HL-60 (cell line): ENCODE results near the gene MISP3.

ENCODE experiments used
- DNase-seq, 2 experiments: peaks; one replicate each; pipeline ENCODE4 v3.0.0-alpha.2; 2010 to 2020; ENCODE audit warnings: low read depth in 1 of 2, low spot score in 1 of 2
- H3K27ac ChIP-seq: fragments of 250-450 bp; sonication (Bioruptor Pico); replicated peaks from 2 replicates; pipeline ENCODE4 v1.5.1; 2020; ENCODE audit warnings: mild to moderate bottlenecking, moderate library complexity
- H3K27me3 ChIP-seq: fragments of 250-450 bp; sonication (Bioruptor Pico); 2 replicates; pipeline ENCODE4 v1.5.1; 2021; ENCODE audit warnings: mild to moderate bottlenecking, moderate library complexity; ENCODE audit not compliant: insufficient read depth, poor library complexity, severe bottlenecking
- H3K4me3 ChIP-seq: replicated peaks from 2 replicates; pipeline ENCODE4 v1.5.1; 2011; ENCODE audit warnings: mild to moderate bottlenecking, control low read depth, low read length; ENCODE audit not compliant: insufficient read depth
- GABPA ChIP-seq: IDR thresholded peaks from 2 replicates; pipeline ENCODE4 v1.6.1; 2012; ENCODE audit warnings: low read depth
- POLR2AphosphoS5 ChIP-seq: IDR thresholded peaks from 2 replicates; pipeline ENCODE4 v1.6.1; 2012; ENCODE audit warnings: low read depth
- SPI1 ChIP-seq: IDR thresholded peaks from 2 replicates; pipeline ENCODE4 v1.6.1; 2012; ENCODE audit warnings: low read depth, mild to moderate bottlenecking, borderline replicate concordance
- TF ChIP-seq, protein P1 (sequence below): IDR thresholded peaks from 2 replicates; pipeline ENCODE4 v1.6.1; 2012; ENCODE audit warnings: low read depth; ENCODE audit not compliant: insufficient replicate concordance
- TF ChIP-seq, protein P2 (sequence below): IDR thresholded peaks from one replicate; pipeline ENCODE4 v1.5.1; 2011; ENCODE audit warnings: low read length, control low read depth, inconsistent platforms; ENCODE audit not compliant: insufficient read depth

The MISP3 gene

DNA sequence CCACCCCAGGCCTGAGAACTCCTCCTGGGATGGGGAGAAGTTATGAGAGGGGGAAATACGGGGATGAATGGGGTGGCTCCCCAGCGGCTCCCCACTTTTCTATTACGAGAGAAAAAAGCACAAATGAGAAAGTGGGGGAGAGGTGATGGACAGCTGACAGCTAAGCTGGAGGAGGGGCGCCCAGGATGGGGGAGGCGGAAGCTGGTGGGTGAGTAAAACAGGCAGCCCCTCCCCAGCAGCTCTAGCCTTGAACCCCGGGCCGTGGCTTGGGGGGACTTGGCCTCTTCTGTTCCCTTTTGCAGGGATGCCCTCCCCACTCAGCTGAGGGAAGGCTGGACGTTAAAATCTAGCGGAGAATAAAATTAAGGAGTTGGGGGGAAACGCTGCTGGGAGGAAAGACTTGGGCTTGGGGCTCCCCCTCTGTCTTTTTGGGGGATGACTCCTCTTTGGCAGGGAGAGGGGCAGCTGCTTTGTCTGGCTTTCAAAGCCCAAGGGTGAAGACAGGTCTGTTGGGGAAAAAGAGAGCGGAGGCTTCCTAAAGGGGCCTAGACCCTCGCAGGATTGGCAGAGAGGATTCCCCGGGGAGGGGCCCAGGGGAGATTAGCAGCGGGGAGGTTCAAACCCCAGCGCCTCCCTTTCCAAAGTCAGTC is 19.4 kb downstream of the MISP3 start:
- no peak for DNase-seq
- Histone ChIP-seq H3K27ac (peak overlapping the region; percentile 84), H3K4me3 (peak overlapping the region; percentile 66), H3K27me3 (no peaks in the 10 kb centered on the region)
- TF ChIP-seq GABPA, result no peak
- no peak for TF ChIP-seq SPI1
- TF ChIP-seq POLR2AphosphoS5, result no peak
- TF ChIP-seq, protein P1, sequence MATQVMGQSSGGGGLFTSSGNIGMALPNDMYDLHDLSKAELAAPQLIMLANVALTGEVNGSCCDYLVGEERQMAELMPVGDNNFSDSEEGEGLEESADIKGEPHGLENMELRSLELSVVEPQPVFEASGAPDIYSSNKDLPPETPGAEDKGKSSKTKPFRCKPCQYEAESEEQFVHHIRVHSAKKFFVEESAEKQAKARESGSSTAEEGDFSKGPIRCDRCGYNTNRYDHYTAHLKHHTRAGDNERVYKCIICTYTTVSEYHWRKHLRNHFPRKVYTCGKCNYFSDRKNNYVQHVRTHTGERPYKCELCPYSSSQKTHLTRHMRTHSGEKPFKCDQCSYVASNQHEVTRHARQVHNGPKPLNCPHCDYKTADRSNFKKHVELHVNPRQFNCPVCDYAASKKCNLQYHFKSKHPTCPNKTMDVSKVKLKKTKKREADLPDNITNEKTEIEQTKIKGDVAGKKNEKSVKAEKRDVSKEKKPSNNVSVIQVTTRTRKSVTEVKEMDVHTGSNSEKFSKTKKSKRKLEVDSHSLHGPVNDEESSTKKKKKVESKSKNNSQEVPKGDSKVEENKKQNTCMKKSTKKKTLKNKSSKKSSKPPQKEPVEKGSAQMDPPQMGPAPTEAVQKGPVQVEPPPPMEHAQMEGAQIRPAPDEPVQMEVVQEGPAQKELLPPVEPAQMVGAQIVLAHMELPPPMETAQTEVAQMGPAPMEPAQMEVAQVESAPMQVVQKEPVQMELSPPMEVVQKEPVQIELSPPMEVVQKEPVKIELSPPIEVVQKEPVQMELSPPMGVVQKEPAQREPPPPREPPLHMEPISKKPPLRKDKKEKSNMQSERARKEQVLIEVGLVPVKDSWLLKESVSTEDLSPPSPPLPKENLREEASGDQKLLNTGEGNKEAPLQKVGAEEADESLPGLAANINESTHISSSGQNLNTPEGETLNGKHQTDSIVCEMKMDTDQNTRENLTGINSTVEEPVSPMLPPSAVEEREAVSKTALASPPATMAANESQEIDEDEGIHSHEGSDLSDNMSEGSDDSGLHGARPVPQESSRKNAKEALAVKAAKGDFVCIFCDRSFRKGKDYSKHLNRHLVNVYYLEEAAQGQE, result no peak
- TF ChIP-seq, protein P2, sequence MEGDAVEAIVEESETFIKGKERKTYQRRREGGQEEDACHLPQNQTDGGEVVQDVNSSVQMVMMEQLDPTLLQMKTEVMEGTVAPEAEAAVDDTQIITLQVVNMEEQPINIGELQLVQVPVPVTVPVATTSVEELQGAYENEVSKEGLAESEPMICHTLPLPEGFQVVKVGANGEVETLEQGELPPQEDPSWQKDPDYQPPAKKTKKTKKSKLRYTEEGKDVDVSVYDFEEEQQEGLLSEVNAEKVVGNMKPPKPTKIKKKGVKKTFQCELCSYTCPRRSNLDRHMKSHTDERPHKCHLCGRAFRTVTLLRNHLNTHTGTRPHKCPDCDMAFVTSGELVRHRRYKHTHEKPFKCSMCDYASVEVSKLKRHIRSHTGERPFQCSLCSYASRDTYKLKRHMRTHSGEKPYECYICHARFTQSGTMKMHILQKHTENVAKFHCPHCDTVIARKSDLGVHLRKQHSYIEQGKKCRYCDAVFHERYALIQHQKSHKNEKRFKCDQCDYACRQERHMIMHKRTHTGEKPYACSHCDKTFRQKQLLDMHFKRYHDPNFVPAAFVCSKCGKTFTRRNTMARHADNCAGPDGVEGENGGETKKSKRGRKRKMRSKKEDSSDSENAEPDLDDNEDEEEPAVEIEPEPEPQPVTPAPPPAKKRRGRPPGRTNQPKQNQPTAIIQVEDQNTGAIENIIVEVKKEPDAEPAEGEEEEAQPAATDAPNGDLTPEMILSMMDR, result no peak

DNA sequence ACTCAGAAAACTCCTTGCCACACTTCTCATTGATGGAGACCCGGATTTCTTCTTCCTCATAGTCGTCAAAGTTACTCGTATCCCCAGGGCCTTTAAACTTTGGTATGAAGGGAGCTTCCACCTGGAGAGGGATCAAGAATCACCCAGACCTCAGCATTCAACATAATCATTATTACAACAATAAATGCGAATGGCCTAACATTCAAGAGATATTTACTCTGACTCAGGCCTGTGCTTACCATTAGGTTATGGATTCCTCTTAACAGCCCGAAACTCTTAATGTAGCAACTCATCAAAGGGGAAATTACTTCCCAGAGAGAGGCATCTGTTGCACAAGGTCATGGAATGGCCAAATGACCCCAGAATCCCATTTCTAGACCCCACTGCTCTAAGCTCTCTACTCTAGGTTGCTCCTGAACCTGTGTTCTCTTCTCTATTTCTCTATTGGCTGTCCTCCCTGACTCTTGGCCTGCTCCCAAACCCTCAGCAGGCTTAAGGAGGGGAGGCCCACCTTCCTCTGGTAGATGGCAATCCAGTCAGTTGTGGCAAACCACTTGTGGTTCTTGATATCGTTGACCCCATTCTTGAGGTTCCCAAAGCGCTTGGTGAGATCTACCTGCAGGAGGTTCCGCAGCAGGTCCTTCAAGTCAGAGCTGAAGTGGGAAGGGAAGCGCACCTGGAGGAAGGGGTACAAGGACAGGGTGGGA is 20.7 kb downstream of the MISP3 start:
- no peak for DNase-seq
- H3K27ac ChIP-seq, result no peak overlapping the region
- H3K4me3 ChIP-seq, result no peak overlapping the region
- TF ChIP-seq, protein P1, result no peak
- no peak for TF ChIP-seq SPI1
- H3K27me3 ChIP-seq, result no peaks in the 10 kb centered on the region

DNA sequence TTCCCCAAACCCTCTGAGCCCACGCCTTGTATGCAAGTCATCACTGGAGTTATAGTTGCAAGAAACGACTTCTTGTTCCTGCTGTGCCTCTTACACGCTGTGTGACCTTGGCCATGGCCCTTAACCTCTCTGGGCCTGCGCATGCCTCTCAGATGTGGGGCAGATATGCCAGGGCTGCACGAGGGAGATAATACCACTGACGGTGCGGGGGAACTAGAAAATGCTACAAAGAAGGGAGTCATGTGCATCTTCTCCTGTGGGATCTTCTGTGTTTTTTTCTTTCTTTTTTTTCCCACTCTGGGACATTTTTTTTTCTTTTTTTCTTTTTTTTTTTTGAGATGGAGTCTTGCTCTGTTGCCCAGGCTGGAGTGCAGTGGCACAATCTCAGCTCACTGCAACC is 22.3 kb downstream of the MISP3 start:
- no peak overlapping the region for H3K4me3 ChIP-seq
- H3K27ac ChIP-seq, result no peak overlapping the region
- H3K27me3 ChIP-seq, result no peaks in the 10 kb centered on the region
- no peak for DNase-seq
- TF ChIP-seq SPI1, result no peak

DNA sequence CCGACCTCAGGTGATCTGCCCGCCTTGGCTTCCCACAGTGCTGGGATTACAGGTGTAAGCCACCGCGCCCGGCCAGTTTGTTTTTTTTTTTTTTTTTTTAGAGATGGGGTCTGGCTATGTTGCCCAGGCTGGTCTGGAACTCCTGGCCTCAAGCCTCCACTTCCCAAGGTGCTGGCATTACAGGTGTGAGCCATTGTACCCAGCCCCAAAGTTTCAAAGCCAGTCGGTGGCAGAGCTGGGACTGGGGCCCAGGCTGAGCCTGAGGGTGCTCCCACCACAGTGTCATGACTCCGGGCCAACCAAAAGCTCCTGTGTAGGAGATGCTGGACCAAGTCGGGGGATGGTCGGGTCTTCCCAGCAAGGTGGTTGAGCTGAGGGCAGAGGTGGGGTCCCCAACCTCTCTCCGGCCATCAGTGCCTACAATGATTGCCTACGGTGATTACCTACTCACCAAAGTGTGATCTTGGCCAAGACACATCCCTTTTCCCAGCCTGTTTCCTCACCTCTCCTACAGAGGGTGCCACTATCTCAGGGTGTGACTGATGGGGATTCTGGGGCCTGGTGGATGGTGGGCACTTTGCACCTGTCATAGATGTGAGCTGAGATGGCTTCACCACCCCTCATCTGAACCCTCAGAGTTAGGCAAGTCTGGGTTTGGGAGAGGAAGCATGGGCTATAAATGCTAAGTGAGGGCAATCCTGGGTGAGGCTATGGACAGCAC is 23.8 kb downstream of the MISP3 start:
- no peak overlapping the region for H3K27ac ChIP-seq
- H3K27me3 ChIP-seq, result no peaks in the 10 kb centered on the region
- TF ChIP-seq, protein P1, result no peak
- TF ChIP-seq POLR2AphosphoS5 (no peak), SPI1 (no peak), GABPA (no peak)
- TF ChIP-seq, protein P2, result no peak
- H3K4me3 ChIP-seq, result no peak overlapping the region
- DNase-seq, result no peak
